Measurements from ENCODE around the gene CHRFAM7A.
"Not testable (repeated sequence)": the region's sequence is repeated elsewhere in the genome, so short reads cannot be mapped to it uniquely, and the experiment has no call there.

DNA sequence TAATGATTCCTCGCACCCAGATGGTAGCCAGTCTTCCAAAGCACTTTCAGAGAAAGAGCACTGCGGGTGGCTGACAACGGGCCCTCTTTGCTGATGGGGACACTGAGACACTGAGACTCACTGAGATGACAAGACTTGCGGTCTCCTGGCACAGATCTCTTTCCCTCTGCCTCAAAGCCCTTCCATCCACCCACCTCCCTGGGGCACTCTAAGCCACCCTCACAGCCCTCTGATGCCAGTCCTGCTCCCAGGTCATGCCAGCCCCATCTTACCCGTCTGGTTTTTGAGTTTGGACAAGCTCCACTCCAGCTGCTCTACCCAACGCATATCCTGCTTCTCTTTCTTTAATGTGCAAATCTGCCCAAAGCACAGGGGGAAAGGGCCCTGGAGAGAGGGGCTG, 14.3 kb upstream of the CHRFAM7A start:
- not testable (repeated sequence) for TF ChIP-seq EZH2 (IDR thresholded peaks at IDR 0.05; ENCODE audit: low read length)
- TF ChIP-seq, protein P1, sequence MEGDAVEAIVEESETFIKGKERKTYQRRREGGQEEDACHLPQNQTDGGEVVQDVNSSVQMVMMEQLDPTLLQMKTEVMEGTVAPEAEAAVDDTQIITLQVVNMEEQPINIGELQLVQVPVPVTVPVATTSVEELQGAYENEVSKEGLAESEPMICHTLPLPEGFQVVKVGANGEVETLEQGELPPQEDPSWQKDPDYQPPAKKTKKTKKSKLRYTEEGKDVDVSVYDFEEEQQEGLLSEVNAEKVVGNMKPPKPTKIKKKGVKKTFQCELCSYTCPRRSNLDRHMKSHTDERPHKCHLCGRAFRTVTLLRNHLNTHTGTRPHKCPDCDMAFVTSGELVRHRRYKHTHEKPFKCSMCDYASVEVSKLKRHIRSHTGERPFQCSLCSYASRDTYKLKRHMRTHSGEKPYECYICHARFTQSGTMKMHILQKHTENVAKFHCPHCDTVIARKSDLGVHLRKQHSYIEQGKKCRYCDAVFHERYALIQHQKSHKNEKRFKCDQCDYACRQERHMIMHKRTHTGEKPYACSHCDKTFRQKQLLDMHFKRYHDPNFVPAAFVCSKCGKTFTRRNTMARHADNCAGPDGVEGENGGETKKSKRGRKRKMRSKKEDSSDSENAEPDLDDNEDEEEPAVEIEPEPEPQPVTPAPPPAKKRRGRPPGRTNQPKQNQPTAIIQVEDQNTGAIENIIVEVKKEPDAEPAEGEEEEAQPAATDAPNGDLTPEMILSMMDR (optimal IDR thresholded peaks at IDR 0.05 in 1 of 3, IDR thresholded peaks at IDR 0.05 in 1 of 3, conservative IDR thresholded peaks at IDR 0.05 in 1 of 3; ENCODE audit: extremely low read depth in 1 of 3, insufficient read depth in 2 of 3, low read length in 3 of 3), result not testable (repeated sequence)
